ENCODE results near the gene IPCEF1.
"Not testable (repeated sequence)": the region's sequence is repeated elsewhere in the genome, so short reads cannot be mapped to it uniquely, and the experiment has no call there.

The IPCEF1 gene

GRCh38 chr6:154329350-154330170, 27.0 kb downstream of the IPCEF1 start:
- FAIRE-seq: no peak

- not testable (repeated sequence) for FAIRE-seq
Measured at GRCh38 chr6:154327313-154327712, 29.3 kb downstream of the IPCEF1 start.

GRCh38 chr6:154325142-154325541, 31.5 kb downstream of the IPCEF1 start:
- no peak for FAIRE-seq

- FAIRE-seq: no peak
Measured at GRCh38 chr6:154320181-154320580, 36.4 kb downstream of the IPCEF1 start.

GRCh38 chr6:154319231-154319858, 37.3 kb downstream of the IPCEF1 start:
- FAIRE-seq: no peak

- no peak for FAIRE-seq
Measured at GRCh38 chr6:154318721-154319120, 37.9 kb downstream of the IPCEF1 start.

GRCh38 chr6:154316131-154316530, 40.5 kb downstream of the IPCEF1 start:
- FAIRE-seq: no peak

- FAIRE-seq: no peak
Measured at GRCh38 chr6:154314084-154314483, 42.5 kb downstream of the IPCEF1 start.

GRCh38 chr6:154308986-154309385, 47.6 kb downstream of the IPCEF1 start:
- no peak for FAIRE-seq

GRCh38 chr6:154307696-154308425, 48.7 kb downstream of the IPCEF1 start:
- no peak for FAIRE-seq

- FAIRE-seq: not testable (repeated sequence)
Measured at GRCh38 chr6:154307147-154307546, 49.5 kb downstream of the IPCEF1 start.

- FAIRE-seq: no peak
Measured at GRCh38 chr6:154306696-154307095, 49.9 kb downstream of the IPCEF1 start.

- no peak for FAIRE-seq
Measured at GRCh38 chr6:154304191-154304590, 52.4 kb downstream of the IPCEF1 start.

- not testable (repeated sequence) for FAIRE-seq
Measured at GRCh38 chr6:154303642-154304041, 53.0 kb downstream of the IPCEF1 start.

- no peak for FAIRE-seq
Measured at GRCh38 chr6:154301839-154302752, 54.5 kb downstream of the IPCEF1 start.

GRCh38 chr6:154301086-154301625, 55.4 kb downstream of the IPCEF1 start:
- FAIRE-seq: no peak

GRCh38 chr6:154298297-154298696, 58.3 kb downstream of the IPCEF1 start:
- FAIRE-seq: no peak

- no peak for FAIRE-seq
Measured at GRCh38 chr6:154297721-154298120, 58.9 kb downstream of the IPCEF1 start.

GRCh38 chr6:154297210-154297609, 59.4 kb downstream of the IPCEF1 start:
- FAIRE-seq: no peak

- no peak for FAIRE-seq
Measured at GRCh38 chr6:154295733-154296132, 60.9 kb downstream of the IPCEF1 start.

- no peak for FAIRE-seq
Measured at GRCh38 chr6:154292855-154293519, 63.6 kb downstream of the IPCEF1 start.

GRCh38 chr6:154292066-154292465, 64.5 kb downstream of the IPCEF1 start:
- FAIRE-seq: no peak
